ENCODE data around the gene UBB.

The UBB gene

GRCh38 chr17:16353317-16354174, 27.3 kb upstream of the UBB start, which contains the start of gene CENPV:
TSS of gene CENPV (minus strand) at chr17:16353469. CDS start at chr17:16353436, 33 bp downstream.
- Histone ChIP-seq H3K36me3 (ENCODE audit: control insufficient read depth in 4 of 4, insufficient read depth in 4 of 4, low read length in 3 of 4) (peaks cover 0 to 14% (median 6%) of the 10 kb centered on the region in 4 experiments), H3K27me3 (replicated peaks in 2 of 5; ENCODE audit: control insufficient read depth in 4 of 5, insufficient read depth in 5 of 5, low read length in 4 of 5) (peaks cover 0 to 7% (median 0%) of the 10 kb centered on the region in 5 experiments), H3K9me3 (ENCODE audit: control extremely low read depth in 1 of 5, control insufficient read depth in 4 of 5, insufficient read depth in 2 of 5, low read depth in 1 of 5, low read length in 4 of 5) (no peaks in the 10 kb centered on the region), H3K4me3 (ENCODE audit: control insufficient read depth in 1 of 7, extremely low read depth in 1 of 7, insufficient read depth in 4 of 7, low read depth in 2 of 7, low read length in 6 of 7) (peak within 1 kb of the TSS; percentile 58 to 83 (median 71)), H3K27ac (ENCODE audit: insufficient read depth in 1 of 2, low read depth in 1 of 2, low read length in 2 of 2, poor library complexity in 1 of 2, severe bottlenecking in 2 of 2) (no peak within 1 kb of the TSS), H3K4me1 (ENCODE audit: control extremely low read depth in 1 of 4, control insufficient read depth in 4 of 4, insufficient read depth in 4 of 4, low read length in 3 of 4) (peaks cover 0 to 20% (median 17%) of the 10 kb centered on the region in 4 experiments)
- peak; percentile 69 to 81 (median 75) for DNase-seq
- WGBS (ENCODE audit: insufficient coverage): 16% methylated on average over 52 of the region's 83 CpGs
- POLR2A ChIA-PET: interaction anchor here (1.2 to 1.4 kb wide), 2 partner anchors 27 to 62 kb away, joined by 3 to 7 read pairs; partner anchors contain the start of genes TRPV2 and UBB
- CTCF ChIA-PET: interaction anchor here (0.6 to 2.4 kb wide), 8 partner anchors 11 to 137 kb away, joined by 3 to 11 read pairs (median 3); partner anchors contain the start of gene TRPV2

DNA sequence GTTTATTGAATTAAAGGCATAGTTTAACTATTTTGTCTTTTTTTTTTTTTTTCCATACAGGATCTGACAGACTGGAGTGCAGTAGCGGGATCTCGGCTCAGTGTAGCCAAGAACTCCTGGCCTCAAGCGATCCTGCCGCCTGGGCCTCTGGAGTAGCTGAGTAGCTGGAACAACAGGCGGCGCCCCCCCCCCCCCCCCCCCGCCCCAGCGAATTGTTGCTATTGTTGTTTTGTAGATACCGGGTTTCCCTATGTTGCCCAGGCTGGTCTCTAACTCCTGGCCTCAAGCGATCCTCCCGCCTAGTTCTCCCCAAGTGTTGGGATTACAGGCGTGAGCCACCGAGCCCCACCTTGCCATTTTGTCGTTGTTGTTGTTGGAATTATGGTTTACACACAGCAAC, 26.3 kb upstream of the UBB start:
- H3K27me3 ChIP-seq (replicated peaks in 2 of 5; ENCODE audit: control insufficient read depth in 4 of 5, insufficient read depth in 5 of 5, low read length in 4 of 5): peaks cover 0 to 7% (median 0%) of the 10 kb centered on the region in 5 experiments
- POLR2A ChIA-PET: interaction anchor here (0.6 kb wide), 1 partner anchor 26 kb away, joined by 3 read pairs; the partner anchor contains the start of gene UBB
- WGBS (ENCODE audit: insufficient coverage): 86% methylated on average over 5 of the region's 14 CpGs

DNA sequence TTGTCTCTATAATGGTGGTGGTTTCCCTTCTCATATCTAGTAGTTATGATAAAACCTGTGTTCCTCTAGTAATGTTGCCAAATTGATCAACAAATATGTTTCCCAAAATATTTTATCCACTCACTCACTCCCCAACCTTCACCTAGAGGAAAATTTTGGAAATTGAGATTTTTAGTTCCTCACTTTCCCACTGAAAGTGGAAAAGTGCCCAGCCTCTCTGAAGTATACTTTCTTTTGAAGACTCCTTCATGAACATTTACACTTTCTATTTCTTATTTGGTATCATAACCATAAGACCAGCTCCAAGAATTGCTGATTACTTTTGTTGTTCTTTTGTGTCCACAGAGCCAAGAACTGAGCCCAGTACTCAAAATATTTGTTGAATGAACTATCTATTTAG, 22.5 kb upstream of the UBB start:
- no peak overlapping the region for H3K27ac ChIP-seq (ENCODE audit: insufficient read depth in 1 of 2, low read depth in 1 of 2, low read length in 2 of 2, poor library complexity in 1 of 2, severe bottlenecking in 2 of 2)
- H3K4me3 ChIP-seq (ENCODE audit: control insufficient read depth in 1 of 7, extremely low read depth in 1 of 7, insufficient read depth in 4 of 7, low read depth in 2 of 7, low read length in 6 of 7): no peak overlapping the region
- DNase-seq: no peak
- H3K36me3 ChIP-seq (ENCODE audit: control insufficient read depth in 4 of 4, insufficient read depth in 4 of 4, low read length in 3 of 4): no peaks in the 10 kb centered on the region
- peaks cover 0 to 5% (median 5%) of the 10 kb centered on the region in 4 experiments for H3K4me1 ChIP-seq (ENCODE audit: control extremely low read depth in 1 of 4, control insufficient read depth in 4 of 4, insufficient read depth in 4 of 4, low read length in 3 of 4)
- H3K9me3 ChIP-seq (ENCODE audit: control extremely low read depth in 1 of 5, control insufficient read depth in 4 of 5, insufficient read depth in 2 of 5, low read depth in 1 of 5, low read length in 4 of 5): no peaks in the 10 kb centered on the region
- ChIA-PET CTCF (no interaction called here), POLR2A (interaction anchor here (0.6 kb wide), 1 partner anchor 193 kb away, joined by 3 read pairs; no protein-coding TSS in a partner anchor)
- H3K27me3 ChIP-seq (replicated peaks in 2 of 5; ENCODE audit: control insufficient read depth in 4 of 5, insufficient read depth in 5 of 5, low read length in 4 of 5): no peaks in the 10 kb centered on the region

More for the DNA sequence above, 26.3 kb upstream of the UBB start:
- Histone ChIP-seq H3K27ac (ENCODE audit: insufficient read depth in 1 of 2, low read depth in 1 of 2, low read length in 2 of 2, poor library complexity in 1 of 2, severe bottlenecking in 2 of 2) (no peak overlapping the region), H3K4me1 (ENCODE audit: control extremely low read depth in 1 of 4, control insufficient read depth in 4 of 4, insufficient read depth in 4 of 4, low read length in 3 of 4) (peaks cover 0 to 20% (median 17%) of the 10 kb centered on the region in 4 experiments), H3K36me3 (ENCODE audit: control insufficient read depth in 4 of 4, insufficient read depth in 4 of 4, low read length in 3 of 4) (peaks cover 0 to 4% (median under 1%) of the 10 kb centered on the region in 4 experiments), H3K9me3 (ENCODE audit: control extremely low read depth in 1 of 5, control insufficient read depth in 4 of 5, insufficient read depth in 2 of 5, low read depth in 1 of 5, low read length in 4 of 5) (no peaks in the 10 kb centered on the region), H3K4me3 (ENCODE audit: control insufficient read depth in 1 of 7, extremely low read depth in 1 of 7, insufficient read depth in 4 of 7, low read depth in 2 of 7, low read length in 6 of 7) (no peak overlapping the region)
- DNase-seq: no peak
- CTCF ChIA-PET: interaction anchor here (0.8 to 1.5 kb wide), 3 partner anchors 9 to 92 kb away, joined by 3 to 7 read pairs (median 5); partner anchors contain the start of gene TRPV2

DNA sequence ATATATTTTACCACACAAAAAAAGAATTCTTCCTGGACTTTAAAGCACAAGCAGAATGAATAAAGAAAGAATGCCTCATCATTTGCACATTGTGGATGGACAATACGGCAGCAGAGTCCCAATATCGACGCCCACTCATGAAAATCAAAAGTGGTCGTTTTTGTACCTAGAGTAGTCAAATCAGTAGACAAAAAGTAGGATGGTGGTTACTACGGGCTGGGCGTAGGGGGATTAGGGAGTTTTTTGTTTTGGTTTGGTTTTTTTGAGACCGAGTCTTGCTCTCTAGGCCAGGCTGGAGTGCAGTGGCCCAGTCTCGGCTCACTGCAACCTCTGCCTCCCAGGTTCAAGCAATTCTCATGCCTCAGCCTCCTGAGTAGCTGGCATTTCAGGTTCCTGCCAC, 19.0 kb upstream of the UBB start:
- POLR2A ChIA-PET: no interaction called here

DNA sequence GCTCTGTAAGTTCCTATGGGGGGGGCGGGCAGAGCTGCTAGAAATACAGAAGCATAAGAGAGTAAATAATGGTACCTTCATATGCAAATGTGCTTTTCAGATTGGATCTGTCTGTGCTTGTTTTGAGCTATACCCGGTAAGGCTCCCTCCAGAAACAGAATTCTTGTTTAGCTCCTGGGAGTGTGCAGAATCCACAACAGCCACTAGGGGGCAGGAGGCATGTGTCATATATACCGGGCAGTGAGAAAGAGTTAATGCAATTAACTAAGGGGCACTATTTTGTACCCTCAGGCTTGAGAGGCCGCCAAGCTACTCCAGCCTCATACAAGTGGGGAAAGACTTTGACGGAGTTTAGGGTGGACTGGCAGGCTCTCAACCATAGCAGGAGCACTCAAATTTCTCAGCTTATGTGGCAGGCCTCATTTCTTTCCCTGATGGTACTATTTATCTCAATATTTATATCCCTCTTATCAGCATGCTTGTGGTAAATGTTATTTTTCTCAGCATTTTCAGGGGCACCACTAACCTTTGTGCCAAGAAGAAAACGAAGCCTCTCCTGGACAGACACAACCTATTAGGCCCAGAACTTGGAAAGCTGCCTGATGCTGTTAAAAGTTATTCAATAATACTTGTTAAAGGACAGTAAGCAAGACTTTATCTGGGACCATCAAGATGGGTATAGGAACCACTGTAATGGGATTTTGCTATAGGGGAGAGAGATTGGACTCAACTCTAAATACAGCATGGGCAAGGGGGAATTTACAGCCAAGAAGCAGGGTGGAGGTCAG, 16.9 kb upstream of the UBB start:
- 5% methylated on average over 3 of the region's 6 CpGs for WGBS (ENCODE audit: insufficient coverage)
- CTCF ChIA-PET: interaction anchor here (0.6 to 4.9 kb wide), 29 partner anchors 9 to 211 kb away, joined by 3 to 66 read pairs (median 5); partner anchors contain the start of genes CENPV, TRPV2 and UBB
- POLR2A ChIA-PET: interaction anchor here (0.5 to 2.0 kb wide), 5 partner anchors 22 to 105 kb away, joined by 3 to 13 read pairs (median 4); partner anchors contain the start of gene TRPV2

More for the DNA sequence above, 19.0 kb upstream of the UBB start:
- no peak for DNase-seq
- Histone ChIP-seq H3K9me3 (ENCODE audit: control extremely low read depth in 1 of 5, control insufficient read depth in 4 of 5, insufficient read depth in 2 of 5, low read depth in 1 of 5, low read length in 4 of 5) (no peaks in the 10 kb centered on the region), H3K4me1 (ENCODE audit: control extremely low read depth in 1 of 4, control insufficient read depth in 4 of 4, insufficient read depth in 4 of 4, low read length in 3 of 4) (peaks cover 0 to 3% (median 0%) of the 10 kb centered on the region in 4 experiments), H3K36me3 (ENCODE audit: control insufficient read depth in 4 of 4, insufficient read depth in 4 of 4, low read length in 3 of 4) (no peaks in the 10 kb centered on the region), H3K4me3 (ENCODE audit: control insufficient read depth in 1 of 7, extremely low read depth in 1 of 7, insufficient read depth in 4 of 7, low read depth in 2 of 7, low read length in 6 of 7) (no peak overlapping the region), H3K27ac (ENCODE audit: insufficient read depth in 1 of 2, low read depth in 1 of 2, low read length in 2 of 2, poor library complexity in 1 of 2, severe bottlenecking in 2 of 2) (no peak overlapping the region), H3K27me3 (replicated peaks in 2 of 5; ENCODE audit: control insufficient read depth in 4 of 5, insufficient read depth in 5 of 5, low read length in 4 of 5) (no peaks in the 10 kb centered on the region)
- CTCF ChIA-PET: no interaction called here
- WGBS (ENCODE audit: insufficient coverage): 97% methylated on average over 6 of the region's 8 CpGs

GRCh38 chr17:16364625-16365024, 16.3 kb upstream of the UBB start:
- Histone ChIP-seq H3K36me3 (ENCODE audit: control insufficient read depth in 4 of 4, insufficient read depth in 4 of 4, low read length in 3 of 4) (no peaks in the 10 kb centered on the region), H3K9me3 (ENCODE audit: control extremely low read depth in 1 of 5, control insufficient read depth in 4 of 5, insufficient read depth in 2 of 5, low read depth in 1 of 5, low read length in 4 of 5) (no peaks in the 10 kb centered on the region), H3K4me3 (ENCODE audit: control insufficient read depth in 1 of 7, extremely low read depth in 1 of 7, insufficient read depth in 4 of 7, low read depth in 2 of 7, low read length in 6 of 7) (no peak overlapping the region), H3K27ac (ENCODE audit: insufficient read depth in 1 of 2, low read depth in 1 of 2, low read length in 2 of 2, poor library complexity in 1 of 2, severe bottlenecking in 2 of 2) (no peak overlapping the region), H3K27me3 (replicated peaks in 2 of 5; ENCODE audit: control insufficient read depth in 4 of 5, insufficient read depth in 5 of 5, low read length in 4 of 5) (no peaks in the 10 kb centered on the region), H3K4me1 (ENCODE audit: control extremely low read depth in 1 of 4, control insufficient read depth in 4 of 4, insufficient read depth in 4 of 4, low read length in 3 of 4) (peaks cover 0 to 3% (median 0%) of the 10 kb centered on the region in 4 experiments)
- DNase-seq: no peak
- POLR2A ChIA-PET: no interaction called here
- CTCF ChIA-PET: interaction anchor here (0.8 to 4.9 kb wide), 15 partner anchors 11 to 157 kb away, joined by 3 to 66 read pairs (median 7); partner anchors contain the start of genes CENPV, TRPV2 and UBB

More for the DNA sequence above, 16.9 kb upstream of the UBB start:
- Histone ChIP-seq H3K27me3 (replicated peaks in 2 of 5; ENCODE audit: control insufficient read depth in 4 of 5, insufficient read depth in 5 of 5, low read length in 4 of 5) (no peaks in the 10 kb centered on the region), H3K27ac (ENCODE audit: insufficient read depth in 1 of 2, low read depth in 1 of 2, low read length in 2 of 2, poor library complexity in 1 of 2, severe bottlenecking in 2 of 2) (no peak overlapping the region), H3K9me3 (ENCODE audit: control extremely low read depth in 1 of 5, control insufficient read depth in 4 of 5, insufficient read depth in 2 of 5, low read depth in 1 of 5, low read length in 4 of 5) (no peaks in the 10 kb centered on the region), H3K4me3 (ENCODE audit: control insufficient read depth in 1 of 7, extremely low read depth in 1 of 7, insufficient read depth in 4 of 7, low read depth in 2 of 7, low read length in 6 of 7) (no peak overlapping the region), H3K4me1 (ENCODE audit: control extremely low read depth in 1 of 4, control insufficient read depth in 4 of 4, insufficient read depth in 4 of 4, low read length in 3 of 4) (peaks cover 0 to 3% (median 0%) of the 10 kb centered on the region in 4 experiments), H3K36me3 (ENCODE audit: control insufficient read depth in 4 of 4, insufficient read depth in 4 of 4, low read length in 3 of 4) (no peaks in the 10 kb centered on the region)
- DNase-seq: peak; percentile 71 to 89 (median 82)

Measured in common myeloid progenitor, CD34-positive (primary cell).